Cardiac fibroblast (primary cell): ENCODE measurements around the gene ATP2C2.
A peak's percentile ranks its signal among the peaks of the same experiment; 100 is the strongest.

ENCODE experiments used
- DNase-seq, 2 donors: peaks; one replicate each; pipeline versions ENCODE4 v3.0.0 to v3.0.0-alpha.2; 2010; ENCODE audit warnings: low read depth in 2 of 2
- H3K4me3 ChIP-seq, 2 donors: replicated peaks in 1 of 2; 1 replicate in 1 of 2; 2 replicates in 1 of 2; pipeline ENCODE4 v1.5.1; 2011; ENCODE audit warnings: low read depth in 2 of 2, low read length in 2 of 2, mild to moderate bottlenecking in 2 of 2, moderate library complexity in 1 of 2
- CTCF ChIP-seq: IDR thresholded peaks from one replicate; pipeline ENCODE4 v1.5.1; 2011; ENCODE audit warnings: low read depth, mild to moderate bottlenecking, low read length, inconsistent platforms

Gene ATP2C2

GRCh38 chr16:84509032-84509950 is 141.0 kb downstream of the ATP2C2 start:
- H3K4me3 ChIP-seq, result no peak overlapping the region
- DNase-seq, result no peak
- no peak for TF ChIP-seq CTCF

- peak; percentile 91 to 92 for DNase-seq
- H3K4me3 ChIP-seq, result peak overlapping the region in 1 of 2 donors; percentile 28
- peak; percentile 89 for TF ChIP-seq CTCF
These were observed 143.0 kb downstream of the ATP2C2 start for GRCh38 chr16:84511180-84511800.

- DNase-seq, result no peak
- no peak overlapping the region for H3K4me3 ChIP-seq
- TF ChIP-seq CTCF, result no peak
These were observed 143.5 kb downstream of the ATP2C2 start for GRCh38 chr16:84511831-84512230.

- peak in 1 of 2 donors; percentile 54 for DNase-seq
- TF ChIP-seq CTCF, result no peak
- no peak overlapping the region for H3K4me3 ChIP-seq
These were observed 144.8 kb downstream of the ATP2C2 start for GRCh38 chr16:84513123-84513522.

GRCh38 chr16:84513666-84514065 is 145.3 kb downstream of the ATP2C2 start:
- TF ChIP-seq CTCF, result no peak
- H3K4me3 ChIP-seq, result no peak overlapping the region
- DNase-seq, result no peak
